NCI-H2107 treated with DMSO at 0.1 percent for 48 hours (cell line): ENCODE results near the gene KLHL18.
"Not testable (repeated sequence)": the region's sequence is repeated elsewhere in the genome, so short reads cannot be mapped to it uniquely, and the experiment has no call there.

Experiments
- DNase-seq: peaks from one replicate; lab custom pipeline; 2025; ENCODE audit not compliant: unreplicated experiment; lab: John Stamatoyannopoulos, UW

Gene KLHL18

GRCh38 chr3:47273564-47273963 is 9.2 kb upstream of the KLHL18 start:
- no peak for DNase-seq

- DNase-seq = no peak
These were observed 8.1 kb upstream of the KLHL18 start for GRCh38 chr3:47274652-47275051.

GRCh38 chr3:47276558-47276957 is 6.2 kb upstream of the KLHL18 start:
- DNase-seq = no peak

- DNase-seq = no peak
These were observed 2.2 kb upstream of the KLHL18 start for GRCh38 chr3:47280519-47280918.

- DNase-seq = no peak
These were observed 421 bp downstream of the KLHL18 start for GRCh38 chr3:47283193-47283537.

DNA sequence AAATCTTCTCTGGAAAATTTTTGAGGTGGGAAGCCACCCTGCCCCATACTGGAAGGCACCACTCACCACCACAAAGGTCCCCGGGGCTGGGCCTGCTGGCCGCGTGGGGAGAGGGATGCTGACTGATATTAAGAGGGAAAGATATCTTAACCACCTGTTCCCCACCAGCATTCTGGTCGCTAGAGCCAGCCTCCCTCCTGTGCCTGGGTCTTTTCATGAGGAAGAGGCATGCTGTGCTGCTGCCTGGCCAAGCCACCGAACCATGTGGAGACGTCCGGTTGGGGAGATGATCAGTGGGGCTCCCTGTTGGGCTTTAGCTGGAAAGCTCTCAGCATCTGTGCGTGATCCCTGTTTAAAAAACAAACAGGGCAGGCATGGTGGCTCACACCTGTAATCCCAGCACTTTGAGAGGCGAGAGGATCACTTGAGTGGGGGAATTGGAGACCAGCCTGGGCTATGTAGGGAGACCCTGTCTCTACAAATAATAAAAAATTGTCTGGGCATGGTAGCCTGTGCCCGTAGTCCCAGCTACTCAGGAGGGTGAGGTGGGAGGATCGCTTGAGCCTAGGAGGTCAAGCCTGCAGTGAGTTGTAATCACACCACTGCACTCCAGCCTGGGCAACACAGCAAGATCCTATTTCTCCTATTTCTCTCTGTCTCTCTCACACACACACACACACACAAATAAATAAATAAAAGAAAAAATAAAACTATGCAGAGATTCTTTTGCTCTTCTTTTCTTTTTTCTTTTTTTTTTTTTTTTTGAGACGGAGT is 1.0 kb downstream of the KLHL18 start:
- DNase-seq = no peak

DNA sequence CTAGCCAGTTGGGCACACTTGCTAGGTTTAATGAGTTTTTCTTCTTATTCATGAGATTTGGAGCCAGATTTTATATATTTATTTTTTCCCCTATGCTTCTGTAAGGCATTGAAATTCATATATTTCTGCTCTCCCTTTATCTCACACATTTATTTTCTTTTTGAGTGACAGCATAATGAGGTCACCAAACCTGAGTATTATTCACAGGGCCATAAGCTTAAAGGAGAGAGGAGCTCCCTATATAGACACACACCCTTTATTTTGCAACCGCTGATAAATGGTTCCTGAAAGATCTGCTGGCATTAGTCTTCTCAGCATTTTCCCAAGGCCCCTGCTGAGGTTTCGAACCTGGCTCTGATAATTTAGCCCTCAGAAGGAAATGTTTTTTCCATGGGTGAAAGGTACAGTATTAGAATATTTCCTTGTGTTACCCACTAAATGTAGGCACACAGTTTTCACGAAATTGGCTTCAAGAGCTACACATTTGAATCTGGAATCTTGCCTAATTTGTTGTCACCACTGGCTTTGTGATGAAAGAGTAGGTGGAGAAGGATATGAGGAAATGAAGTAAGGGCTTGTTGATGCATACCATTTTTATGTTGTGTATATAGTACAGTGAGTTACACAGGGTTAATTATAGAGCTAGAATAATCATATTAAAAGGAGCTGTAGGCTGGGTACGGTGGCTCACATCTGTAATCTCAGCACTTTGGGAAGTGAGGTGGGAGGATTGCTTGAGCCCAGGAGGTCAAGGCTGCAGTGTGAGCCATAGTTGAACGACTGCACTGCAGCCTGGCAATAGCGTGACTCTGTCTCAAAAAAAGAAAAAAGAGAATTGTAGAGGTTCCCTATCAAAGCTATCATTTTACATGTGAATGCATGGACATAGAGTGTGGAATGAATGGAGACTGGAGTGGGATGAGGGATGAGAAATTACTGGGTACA is 6.5 kb downstream of the KLHL18 start:
- DNase-seq = no peak

DNA sequence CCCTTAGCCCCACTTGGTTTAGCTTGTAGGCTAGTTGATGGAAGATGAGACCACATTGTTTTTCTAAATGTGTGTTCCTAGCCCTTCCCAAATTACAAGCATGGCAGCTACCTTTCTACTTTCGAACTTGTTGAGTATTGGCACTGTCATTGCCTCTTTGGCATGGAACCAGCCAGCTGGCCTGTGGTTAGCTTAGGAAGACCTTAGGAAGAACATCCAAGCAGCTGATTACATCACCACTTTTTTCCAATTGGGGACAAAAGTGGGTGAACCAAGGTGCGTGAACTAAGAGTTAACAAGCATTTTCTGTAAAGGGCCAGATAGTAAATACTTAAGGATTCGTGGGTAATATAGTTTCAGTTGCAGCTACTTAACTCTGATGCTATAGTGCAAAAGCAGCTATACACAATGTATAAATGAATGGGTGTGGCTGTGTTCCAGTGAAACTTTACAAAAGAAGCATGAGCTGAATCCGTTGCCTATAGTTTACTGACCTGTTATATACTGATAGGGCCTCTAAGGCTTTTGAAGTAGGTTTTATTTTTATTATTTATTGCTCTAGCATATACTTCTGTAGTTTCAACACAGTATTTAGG is 8.5 kb downstream of the KLHL18 start:
- DNase-seq = no peak

DNA sequence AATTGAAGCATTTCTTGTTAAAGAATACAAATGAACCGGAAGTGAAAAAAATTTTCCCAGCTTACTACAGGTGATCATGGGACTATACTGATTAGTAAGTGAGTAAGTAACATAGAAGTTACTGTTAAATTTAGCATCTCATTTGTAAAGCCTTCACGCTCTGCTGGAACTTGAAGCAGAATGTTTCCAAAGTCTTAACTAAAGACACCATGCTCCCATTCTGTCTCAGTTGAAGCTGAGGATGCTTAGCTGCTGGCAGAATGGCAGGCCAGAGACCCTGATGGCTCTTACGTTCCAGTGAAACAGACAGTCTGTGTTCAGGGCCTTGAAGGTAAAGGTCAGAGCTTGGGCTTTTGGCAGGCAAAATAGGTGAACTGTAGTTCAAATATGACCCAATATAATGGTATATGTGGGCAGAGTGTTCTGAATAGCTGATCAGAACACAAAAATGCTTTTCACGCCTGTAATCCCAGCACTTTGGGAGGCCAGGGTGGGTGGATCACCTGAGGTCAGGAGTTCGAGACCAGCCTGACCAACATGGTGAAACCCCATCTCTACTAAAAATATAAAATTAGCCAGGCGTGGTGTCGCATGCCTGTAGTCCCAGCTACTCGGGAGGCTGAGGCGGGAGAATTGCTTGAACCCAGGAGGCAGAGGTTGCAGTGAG is 9.1 kb downstream of the KLHL18 start:
- DNase-seq = not testable (repeated sequence)

DNA sequence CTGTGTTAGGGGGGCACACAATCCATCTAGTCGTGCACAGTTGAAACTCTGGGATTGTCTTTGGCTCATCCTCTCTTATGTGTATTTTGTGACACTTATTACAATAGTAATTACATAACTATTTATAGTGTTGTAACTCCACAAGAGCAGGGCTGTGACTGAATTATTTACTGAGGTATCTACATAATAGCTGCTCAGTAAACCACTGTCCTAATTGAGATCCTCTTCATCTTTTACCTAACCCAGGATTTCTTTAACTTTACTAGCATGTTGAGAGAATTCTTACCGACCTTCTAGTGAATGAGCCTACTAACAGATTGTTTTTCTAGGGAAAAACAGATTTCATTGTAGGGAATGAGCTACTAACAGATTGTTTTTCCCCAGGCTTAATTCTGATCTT is 11.1 kb downstream of the KLHL18 start:
- DNase-seq = no peak

GRCh38 chr3:47294392-47294791 is 11.6 kb downstream of the KLHL18 start:
- DNase-seq = no peak

DNA sequence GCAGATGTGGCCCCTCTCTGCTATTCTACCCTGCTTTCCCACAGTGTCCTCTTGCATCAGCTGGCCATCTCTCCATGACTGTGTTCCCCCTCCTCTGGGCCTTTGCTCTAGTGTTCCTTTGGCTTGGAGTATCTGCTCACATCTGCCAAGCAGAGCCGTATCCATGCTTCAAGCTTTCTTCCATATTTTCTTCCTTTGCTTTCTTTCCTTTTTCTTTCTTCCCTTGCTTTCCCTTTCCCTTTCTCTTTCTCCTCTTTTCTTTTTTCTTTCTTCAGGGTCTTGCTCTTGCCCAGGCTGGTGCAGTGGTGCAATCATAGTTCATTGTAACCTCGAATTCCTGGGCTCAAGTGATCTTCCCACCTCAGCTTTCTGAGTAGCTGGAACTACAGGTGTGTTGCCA is 12.6 kb downstream of the KLHL18 start:
- no peak for DNase-seq

DNA sequence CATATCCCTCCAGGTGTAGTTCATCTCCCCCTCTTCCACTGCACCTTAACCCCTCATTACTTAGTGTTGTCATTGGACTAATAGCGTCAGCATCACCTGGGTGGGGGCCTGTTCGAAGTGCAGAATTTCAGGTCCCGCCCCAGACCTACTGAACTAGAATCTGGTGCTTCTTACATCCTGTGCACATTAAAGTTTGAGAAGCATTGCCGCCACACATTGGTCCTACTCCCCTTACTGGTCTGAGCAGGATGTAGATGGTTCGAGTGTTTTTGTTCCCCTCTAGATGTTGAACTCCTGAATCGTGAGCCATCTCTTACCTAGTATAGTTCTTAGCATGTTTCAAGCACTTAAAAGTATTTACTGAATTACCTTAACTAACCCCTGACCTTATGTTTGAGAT is 13.2 kb downstream of the KLHL18 start:
- no peak for DNase-seq

DNA sequence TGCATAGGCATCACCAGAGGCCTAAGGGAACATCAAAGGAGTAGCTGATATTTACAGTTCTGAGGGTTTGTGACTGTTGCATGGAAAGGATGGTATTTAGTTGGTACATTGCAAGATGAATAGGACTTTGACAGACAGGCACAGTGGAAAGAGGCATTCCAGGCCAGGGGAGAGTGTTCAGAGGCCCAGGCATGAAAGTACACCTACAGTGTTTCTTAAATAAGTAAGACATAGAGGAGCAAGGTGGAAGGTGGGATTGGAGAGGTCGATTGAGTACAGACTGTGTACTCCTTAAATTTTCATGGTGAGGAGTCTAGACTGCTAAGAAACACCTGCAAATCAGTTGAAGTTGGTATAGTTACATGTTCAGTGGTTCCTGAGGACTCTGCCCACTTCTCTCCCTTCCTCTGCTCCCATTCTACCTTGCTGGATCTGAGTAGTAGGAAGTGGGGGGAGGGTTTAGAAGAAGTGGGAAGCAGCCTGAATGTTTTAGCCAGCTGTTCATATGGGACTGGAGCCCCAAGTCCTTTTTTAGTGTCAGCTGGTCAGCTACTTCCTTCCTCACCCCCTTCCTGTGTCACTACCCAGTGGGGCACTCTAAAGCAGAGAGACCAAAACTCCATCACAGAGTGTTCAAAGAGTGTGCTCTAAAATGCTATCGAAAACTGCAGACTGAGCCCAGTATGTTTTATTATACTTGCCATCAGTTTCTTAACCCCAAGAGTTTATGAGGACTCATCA is 14.0 kb downstream of the KLHL18 start:
- DNase-seq = no peak

DNA sequence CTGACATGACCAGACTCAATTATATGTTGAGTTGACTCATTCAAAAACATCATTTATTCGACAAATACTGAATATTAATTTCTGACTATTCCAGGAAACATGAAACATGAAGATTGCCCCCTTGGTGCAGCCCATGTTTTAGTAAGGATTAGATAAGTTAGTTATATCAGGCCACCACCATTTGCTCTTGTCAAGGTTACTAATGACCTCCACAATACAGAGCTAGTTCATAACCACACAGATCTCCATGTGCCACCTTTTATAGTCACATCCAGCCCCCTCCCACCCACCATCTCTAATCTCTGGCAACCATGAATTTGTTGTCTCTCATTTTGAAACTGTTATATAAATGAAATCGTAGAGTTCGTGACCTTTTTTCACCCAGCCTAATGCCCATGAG is 15.7 kb downstream of the KLHL18 start:
- no peak for DNase-seq

DNA sequence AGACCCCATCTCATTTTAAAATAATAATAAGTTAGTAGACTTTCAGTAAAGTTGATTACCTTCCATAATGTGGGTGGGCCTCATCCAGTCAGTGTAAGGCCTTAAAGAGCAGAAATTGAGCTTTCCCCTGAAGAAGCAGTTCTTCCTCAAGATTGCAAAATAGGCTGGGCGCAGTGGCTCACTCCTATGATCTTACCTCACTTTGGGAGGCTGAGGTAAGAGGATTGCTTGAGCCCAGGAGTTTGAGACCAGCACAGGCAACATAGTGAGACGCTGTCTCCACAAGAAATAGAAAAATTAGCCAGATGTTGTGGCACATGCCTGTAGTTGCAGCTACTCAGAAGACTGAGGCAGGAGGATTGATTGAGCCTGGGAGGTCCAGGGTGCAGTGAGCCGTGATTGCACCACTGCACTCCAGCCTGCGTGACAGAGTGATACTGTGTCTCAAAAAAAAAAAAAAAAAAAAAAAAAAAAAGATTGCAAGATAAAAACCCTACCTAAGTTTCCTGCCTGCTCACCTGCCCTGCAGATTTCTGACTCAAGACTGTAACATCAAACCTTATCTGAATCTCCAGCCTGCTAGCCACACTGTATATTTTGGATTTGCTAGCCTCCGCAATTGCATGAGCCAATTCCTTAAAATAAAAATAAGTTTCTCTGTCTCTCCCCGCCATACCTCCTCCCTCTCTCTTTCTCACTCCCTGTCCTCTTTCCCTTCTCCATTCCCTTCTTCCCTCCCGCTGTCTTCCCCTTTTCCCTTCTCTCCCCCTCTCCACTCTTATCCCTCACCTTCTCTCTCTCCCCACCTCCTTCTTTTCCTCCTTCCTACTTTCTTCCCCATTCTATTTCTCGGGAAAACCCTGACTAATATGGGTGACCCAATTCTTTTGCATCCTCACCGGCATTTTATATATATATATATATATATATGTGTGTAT is 16.9 kb downstream of the KLHL18 start:
- no peak for DNase-seq

DNA sequence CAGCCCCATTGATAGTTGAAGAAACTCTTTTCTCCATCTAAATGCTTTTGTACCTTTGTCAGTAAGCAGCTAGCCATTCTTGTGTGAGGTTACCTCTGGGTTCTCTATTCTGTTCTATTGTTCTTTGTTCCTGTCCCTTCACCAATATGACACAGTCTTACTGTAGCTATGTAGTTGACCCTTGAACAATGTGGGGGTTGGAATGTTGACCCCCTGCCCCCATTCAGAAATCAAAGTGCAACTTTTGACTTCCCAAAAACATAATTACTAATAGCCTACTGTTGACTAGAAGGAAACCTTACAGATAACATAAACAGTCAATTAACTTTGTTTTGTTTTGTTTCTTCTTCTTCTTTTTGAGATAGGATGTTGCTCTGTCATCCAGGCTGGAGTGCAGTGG is 18.7 kb downstream of the KLHL18 start:
- DNase-seq = no peak

DNA sequence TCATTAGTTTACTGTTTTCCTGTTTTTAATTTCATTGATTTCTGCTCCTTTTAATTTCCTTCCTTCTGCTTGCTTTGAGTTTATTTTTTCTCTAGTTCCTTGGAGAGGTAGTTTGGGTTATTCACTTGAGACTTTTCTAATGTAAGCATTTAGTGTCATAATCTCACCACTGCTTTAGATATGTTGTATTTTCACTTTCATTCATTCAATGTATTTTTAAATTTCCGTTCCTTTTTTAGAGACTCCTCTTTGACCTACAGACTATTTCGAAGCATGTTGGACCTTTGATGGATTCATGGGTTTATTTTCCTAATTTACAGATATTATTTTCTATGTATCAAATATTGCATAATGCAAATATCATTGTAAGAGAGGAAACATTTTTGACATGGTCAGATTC is 23.3 kb downstream of the KLHL18 start:
- DNase-seq = no peak

DNA sequence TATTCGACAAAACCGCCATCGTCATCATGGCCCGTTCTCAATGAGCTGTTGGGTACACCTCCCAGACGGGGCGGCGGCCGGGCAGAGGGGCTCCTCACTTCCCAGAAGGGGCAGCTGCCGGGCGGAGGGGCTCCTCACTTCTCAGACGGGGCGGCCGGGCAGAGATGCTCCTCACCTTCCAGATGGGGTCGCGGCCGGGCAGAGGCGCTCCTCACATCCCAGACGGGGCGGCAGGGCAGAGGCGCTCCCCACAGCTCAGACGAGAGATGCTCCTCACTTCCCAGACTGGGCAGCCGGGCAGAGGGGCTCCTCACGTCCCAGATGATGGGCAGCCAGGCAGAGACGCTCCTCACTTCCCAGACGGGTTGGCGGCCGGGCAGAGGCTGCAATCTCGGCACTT is 26.5 kb downstream of the KLHL18 start:
- DNase-seq = not testable (repeated sequence)

- no peak for DNase-seq
These were observed 27.6 kb downstream of the KLHL18 start for GRCh38 chr3:47310391-47310790.
